ENCODE data around the gene TCHHL1. TPM values are rescaled to one million over a fixed set of nuclear protein-coding genes. Genes with fewer than 3 reads are reported as not detected.

Gene TCHHL1
- total and polyA plus RNA-seq, 2 of the 13 experiments (the other 11 are each of a cell fraction or from before 2014, with no cell fraction given): not detected

DNA sequence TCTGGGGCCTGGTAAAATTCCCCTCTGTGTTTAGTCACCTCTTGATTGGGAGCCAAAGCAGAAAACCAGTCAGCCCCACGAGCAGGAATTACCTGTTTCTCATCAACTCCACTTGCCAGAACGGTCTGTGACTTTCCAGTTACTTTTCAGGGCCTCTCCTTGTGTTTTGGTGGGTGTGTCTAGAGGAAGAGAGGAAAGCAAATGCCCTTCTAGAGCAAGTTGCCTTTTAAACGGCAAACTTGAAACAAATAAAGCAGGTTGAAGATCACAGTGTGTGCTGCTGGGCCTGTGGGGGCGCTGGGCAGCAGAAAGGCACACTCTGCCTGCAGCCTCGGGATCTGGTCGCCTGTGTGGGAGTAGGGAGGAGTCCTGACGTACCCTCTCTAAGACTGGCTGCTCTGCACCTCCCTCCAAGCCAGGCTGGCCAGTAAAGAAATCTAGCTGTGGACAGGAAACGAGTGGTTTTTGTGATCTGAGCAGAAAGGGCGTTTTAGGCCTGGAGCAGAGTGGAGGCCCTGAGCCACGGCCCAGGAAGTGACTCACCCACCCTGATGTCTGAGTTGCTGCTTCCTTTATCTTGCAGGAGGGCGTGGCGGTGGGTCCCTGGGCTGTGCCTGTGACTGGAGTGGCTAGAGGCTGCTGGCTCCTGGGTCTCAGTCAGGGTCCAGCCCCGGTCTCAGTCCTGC lies 41.0 kb downstream of the TCHHL1 start (continued):
- no peak for TF ChIP-seq HIVEP1 (CRISPR knock-in tag; IDR thresholded peaks at IDR 0.05)
- no peak for TF ChIP-seq ZNF879 (CRISPR knock-in tag; IDR thresholded peaks at IDR 0.05)
- TF ChIP-seq MIER3 (CRISPR knock-in tag; IDR thresholded peaks at IDR 0.05; ENCODE audit: borderline replicate concordance): no peak; the same call in 1 of the 2 replicates
- TF ChIP-seq, protein P1, sequence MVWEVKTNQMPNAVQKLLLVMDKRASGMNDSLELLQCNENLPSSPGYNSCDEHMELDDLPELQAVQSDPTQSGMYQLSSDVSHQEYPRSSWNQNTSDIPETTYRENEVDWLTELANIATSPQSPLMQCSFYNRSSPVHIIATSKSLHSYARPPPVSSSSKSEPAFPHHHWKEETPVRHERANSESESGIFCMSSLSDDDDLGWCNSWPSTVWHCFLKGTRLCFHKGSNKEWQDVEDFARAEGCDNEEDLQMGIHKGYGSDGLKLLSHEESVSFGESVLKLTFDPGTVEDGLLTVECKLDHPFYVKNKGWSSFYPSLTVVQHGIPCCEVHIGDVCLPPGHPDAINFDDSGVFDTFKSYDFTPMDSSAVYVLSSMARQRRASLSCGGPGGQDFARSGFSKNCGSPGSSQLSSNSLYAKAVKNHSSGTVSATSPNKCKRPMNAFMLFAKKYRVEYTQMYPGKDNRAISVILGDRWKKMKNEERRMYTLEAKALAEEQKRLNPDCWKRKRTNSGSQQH (CRISPR knock-in tag; IDR thresholded peaks at IDR 0.05; ENCODE audit: low read depth): 0 out of 2 replicates have a peak, but pooled peaks have one; percentile 70
- TF ChIP-seq NPAS2 (CRISPR knock-in tag; IDR thresholded peaks at IDR 0.05; ENCODE audit: borderline replicate concordance): no peak
- TF ChIP-seq NCOR1 (IDR thresholded peaks at IDR 0.05; ENCODE audit: borderline replicate concordance, low read length): no peak
- no peak for TF ChIP-seq TRIM24 (CRISPR knock-in tag; IDR thresholded peaks at IDR 0.05)
- no peak for TF ChIP-seq ZNF33B (CRISPR knock-in tag; IDR thresholded peaks at IDR 0.05)
- TF ChIP-seq, protein P2, sequence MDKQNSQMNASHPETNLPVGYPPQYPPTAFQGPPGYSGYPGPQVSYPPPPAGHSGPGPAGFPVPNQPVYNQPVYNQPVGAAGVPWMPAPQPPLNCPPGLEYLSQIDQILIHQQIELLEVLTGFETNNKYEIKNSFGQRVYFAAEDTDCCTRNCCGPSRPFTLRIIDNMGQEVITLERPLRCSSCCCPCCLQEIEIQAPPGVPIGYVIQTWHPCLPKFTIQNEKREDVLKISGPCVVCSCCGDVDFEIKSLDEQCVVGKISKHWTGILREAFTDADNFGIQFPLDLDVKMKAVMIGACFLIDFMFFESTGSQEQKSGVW (CRISPR knock-in tag; IDR thresholded peaks at IDR 0.05; ENCODE audit: borderline replicate concordance): no peak
- TF ChIP-seq GATAD2A (CRISPR knock-in tag; IDR thresholded peaks at IDR 0.05): peak; percentile 45; the same call in 1 of the 2 replicates
- no peak for TF ChIP-seq POLR2AphosphoS2 (IDR thresholded peaks at IDR 0.05; ENCODE audit: low read depth, low read length)
- TF ChIP-seq, protein P3, sequence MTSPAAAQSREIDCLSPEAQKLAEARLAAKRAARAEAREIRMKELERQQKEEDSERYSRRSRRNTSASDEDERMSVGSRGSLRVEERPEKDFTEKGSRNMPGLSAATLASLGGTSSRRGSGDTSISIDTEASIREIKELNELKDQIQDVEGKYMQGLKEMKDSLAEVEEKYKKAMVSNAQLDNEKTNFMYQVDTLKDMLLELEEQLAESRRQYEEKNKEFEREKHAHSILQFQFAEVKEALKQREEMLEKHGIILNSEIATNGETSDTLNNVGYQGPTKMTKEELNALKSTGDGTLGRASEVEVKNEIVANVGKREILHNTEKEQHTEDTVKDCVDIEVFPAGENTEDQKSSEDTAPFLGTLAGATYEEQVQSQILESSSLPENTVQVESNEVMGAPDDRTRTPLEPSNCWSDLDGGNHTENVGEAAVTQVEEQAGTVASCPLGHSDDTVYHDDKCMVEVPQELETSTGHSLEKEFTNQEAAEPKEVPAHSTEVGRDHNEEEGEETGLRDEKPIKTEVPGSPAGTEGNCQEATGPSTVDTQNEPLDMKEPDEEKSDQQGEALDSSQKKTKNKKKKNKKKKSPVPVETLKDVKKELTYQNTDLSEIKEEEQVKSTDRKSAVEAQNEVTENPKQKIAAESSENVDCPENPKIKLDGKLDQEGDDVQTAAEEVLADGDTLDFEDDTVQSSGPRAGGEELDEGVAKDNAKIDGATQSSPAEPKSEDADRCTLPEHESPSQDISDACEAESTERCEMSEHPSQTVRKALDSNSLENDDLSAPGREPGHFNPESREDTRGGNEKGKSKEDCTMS (CRISPR knock-in tag; conservative IDR thresholded peaks at IDR 0.05): no peak
- TF ChIP-seq, protein P4, sequence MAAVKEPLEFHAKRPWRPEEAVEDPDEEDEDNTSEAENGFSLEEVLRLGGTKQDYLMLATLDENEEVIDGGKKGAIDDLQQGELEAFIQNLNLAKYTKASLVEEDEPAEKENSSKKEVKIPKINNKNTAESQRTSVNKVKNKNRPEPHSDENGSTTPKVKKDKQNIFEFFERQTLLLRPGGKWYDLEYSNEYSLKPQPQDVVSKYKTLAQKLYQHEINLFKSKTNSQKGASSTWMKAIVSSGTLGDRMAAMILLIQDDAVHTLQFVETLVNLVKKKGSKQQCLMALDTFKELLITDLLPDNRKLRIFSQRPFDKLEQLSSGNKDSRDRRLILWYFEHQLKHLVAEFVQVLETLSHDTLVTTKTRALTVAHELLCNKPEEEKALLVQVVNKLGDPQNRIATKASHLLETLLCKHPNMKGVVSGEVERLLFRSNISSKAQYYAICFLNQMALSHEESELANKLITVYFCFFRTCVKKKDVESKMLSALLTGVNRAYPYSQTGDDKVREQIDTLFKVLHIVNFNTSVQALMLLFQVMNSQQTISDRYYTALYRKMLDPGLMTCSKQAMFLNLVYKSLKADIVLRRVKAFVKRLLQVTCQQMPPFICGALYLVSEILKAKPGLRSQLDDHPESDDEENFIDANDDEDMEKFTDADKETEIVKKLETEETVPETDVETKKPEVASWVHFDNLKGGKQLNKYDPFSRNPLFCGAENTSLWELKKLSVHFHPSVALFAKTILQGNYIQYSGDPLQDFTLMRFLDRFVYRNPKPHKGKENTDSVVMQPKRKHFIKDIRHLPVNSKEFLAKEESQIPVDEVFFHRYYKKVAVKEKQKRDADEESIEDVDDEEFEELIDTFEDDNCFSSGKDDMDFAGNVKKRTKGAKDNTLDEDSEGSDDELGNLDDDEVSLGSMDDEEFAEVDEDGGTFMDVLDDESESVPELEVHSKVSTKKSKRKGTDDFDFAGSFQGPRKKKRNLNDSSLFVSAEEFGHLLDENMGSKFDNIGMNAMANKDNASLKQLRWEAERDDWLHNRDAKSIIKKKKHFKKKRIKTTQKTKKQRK (IDR thresholded peaks at IDR 0.05; ENCODE audit: low read length): no peak
- TF ChIP-seq ZSCAN22 (CRISPR knock-in tag; IDR thresholded peaks at IDR 0.05): no peak
- TF ChIP-seq MAFG (CRISPR knock-in tag; IDR thresholded peaks at IDR 0.05): no peak
- no peak for TF ChIP-seq AGO2 (optimal IDR thresholded peaks at IDR 0.05; ENCODE audit: low read depth, low read length)
- TF ChIP-seq RAD51 (IDR thresholded peaks at IDR 0.05; ENCODE audit: borderline replicate concordance): no peak
- no peak for TF ChIP-seq ZNF883 (CRISPR knock-in tag; IDR thresholded peaks at IDR 0.05; ENCODE audit: not compliant biosample characterization)
- TF ChIP-seq, protein P5, sequence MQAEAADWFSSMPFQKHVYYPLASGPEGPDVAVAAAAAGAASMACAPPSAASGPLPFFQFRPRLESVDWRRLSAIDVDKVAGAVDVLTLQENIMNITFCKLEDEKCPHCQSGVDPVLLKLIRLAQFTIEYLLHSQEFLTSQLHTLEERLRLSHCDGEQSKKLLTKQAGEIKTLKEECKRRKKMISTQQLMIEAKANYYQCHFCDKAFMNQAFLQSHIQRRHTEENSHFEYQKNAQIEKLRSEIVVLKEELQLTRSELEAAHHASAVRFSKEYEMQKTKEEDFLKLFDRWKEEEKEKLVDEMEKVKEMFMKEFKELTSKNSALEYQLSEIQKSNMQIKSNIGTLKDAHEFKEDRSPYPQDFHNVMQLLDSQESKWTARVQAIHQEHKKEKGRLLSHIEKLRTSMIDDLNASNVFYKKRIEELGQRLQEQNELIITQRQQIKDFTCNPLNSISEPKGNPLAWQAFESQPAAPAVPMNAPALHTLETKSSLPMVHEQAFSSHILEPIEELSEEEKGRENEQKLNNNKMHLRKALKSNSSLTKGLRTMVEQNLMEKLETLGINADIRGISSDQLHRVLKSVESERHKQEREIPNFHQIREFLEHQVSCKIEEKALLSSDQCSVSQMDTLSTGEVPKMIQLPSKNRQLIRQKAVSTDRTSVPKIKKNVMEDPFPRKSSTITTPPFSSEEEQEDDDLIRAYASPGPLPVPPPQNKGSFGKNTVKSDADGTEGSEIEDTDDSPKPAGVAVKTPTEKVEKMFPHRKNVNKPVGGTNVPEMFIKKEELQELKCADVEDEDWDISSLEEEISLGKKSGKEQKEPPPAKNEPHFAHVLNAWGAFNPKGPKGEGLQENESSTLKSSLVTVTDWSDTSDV (CRISPR knock-in tag; IDR thresholded peaks at IDR 0.05): no peak

All from HepG2 (cell line).